ENCODE data around the gene BCAP31.

GRCh38 chrX:153726286-153727122 lies 2.3 kb upstream of the BCAP31 start:
- TF ChIP-seq, protein P1, sequence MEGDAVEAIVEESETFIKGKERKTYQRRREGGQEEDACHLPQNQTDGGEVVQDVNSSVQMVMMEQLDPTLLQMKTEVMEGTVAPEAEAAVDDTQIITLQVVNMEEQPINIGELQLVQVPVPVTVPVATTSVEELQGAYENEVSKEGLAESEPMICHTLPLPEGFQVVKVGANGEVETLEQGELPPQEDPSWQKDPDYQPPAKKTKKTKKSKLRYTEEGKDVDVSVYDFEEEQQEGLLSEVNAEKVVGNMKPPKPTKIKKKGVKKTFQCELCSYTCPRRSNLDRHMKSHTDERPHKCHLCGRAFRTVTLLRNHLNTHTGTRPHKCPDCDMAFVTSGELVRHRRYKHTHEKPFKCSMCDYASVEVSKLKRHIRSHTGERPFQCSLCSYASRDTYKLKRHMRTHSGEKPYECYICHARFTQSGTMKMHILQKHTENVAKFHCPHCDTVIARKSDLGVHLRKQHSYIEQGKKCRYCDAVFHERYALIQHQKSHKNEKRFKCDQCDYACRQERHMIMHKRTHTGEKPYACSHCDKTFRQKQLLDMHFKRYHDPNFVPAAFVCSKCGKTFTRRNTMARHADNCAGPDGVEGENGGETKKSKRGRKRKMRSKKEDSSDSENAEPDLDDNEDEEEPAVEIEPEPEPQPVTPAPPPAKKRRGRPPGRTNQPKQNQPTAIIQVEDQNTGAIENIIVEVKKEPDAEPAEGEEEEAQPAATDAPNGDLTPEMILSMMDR (IDR thresholded peaks at IDR 0.05), result no peak
- TF ChIP-seq POLR2A (IDR thresholded peaks at IDR 0.05), result no peak
